ENCODE measurements around the gene PMIS2.

GRCh38 chr19:35613574-35613973 is 27.6 kb downstream of the PMIS2 start:
- TF ChIP-seq CTCF (IDR thresholded peaks at IDR 0.05) (no peak), POLR2A (IDR thresholded peaks at IDR 0.05) (no peak)
